HepG2 (cell line): Measurements from ENCODE around the gene KIAA0232. TPM values are rescaled to one million over a fixed set of nuclear protein-coding genes. Genes with fewer than 3 reads are reported as not detected.

ENCODE experiments used
- ATAC-seq: fragments of 200-7000 bp; cut with Tn5 transposase; 3 replicates; pipeline ENCODE4 v1.9.1; 2020; ENCODE audit warnings: mild to moderate bottlenecking, moderate library complexity
- BruUV-seq: library from RNA; stranded (reverse); fragments of 400-500 nt; replicated peaks from 2 replicates; lab custom pipeline; 2021; lab: Mats Ljungman, UMichigan
- CTCF ChIA-PET: fragments of 300-600 bp; formaldehyde crosslinking; extraction: SDS; loops from one replicate; lab custom pipeline; 2021; ENCODE audit warnings: low total read pairs, inconsistent platforms, low intra/inter-chr PET ratio; lab: Yijun Ruan, JAX
- POLR2A ChIA-PET: fragments of 350-600 bp; sonication (Branson Sonifier 250); formaldehyde crosslinking; loops from one replicate; lab custom pipeline; 2020; ENCODE audit warnings: antibody characterized with exemption, inconsistent platforms; lab: Yijun Ruan, JAX
- DNase-seq: peaks from one replicate; pipeline ENCODE4 v3.0.0-alpha.2; 2015; ENCODE audit warnings: low spot score
- FAIRE-seq: peaks from 3 replicates; lab custom pipeline; 2011; peaks lifted over from hg19 to GRCh38; lab: Jason Lieb, UNC
- H2AFZ ChIP-seq: one replicate; pipeline ENCODE4 v1.6.1; 2011; ENCODE audit warnings: low read length, inconsistent platforms
- H3K27ac ChIP-seq: fragments of 300-600 bp; 3 replicates; pipeline ENCODE4 v1.8.0; 2011; ENCODE audit warnings: mixed run types, mild to moderate bottlenecking, mixed read lengths, low read length, inconsistent platforms; ENCODE audit not compliant: insufficient read depth; ENCODE audit errors: extremely low read length
- H3K27me3 ChIP-seq, 2 experiments: fragments of 200-600 bp in 1 of 2; 2 replicates in 1 of 2; 3 replicates in 1 of 2; pipeline versions ENCODE4 v1.6.0 to v1.8.0; 2011; ENCODE audit warnings: low read length in 2 of 2, mild to moderate bottlenecking in 2 of 2, moderate library complexity in 2 of 2, inconsistent platforms in 1 of 2; ENCODE audit not compliant: insufficient read depth in 2 of 2, control insufficient read depth in 1 of 2
- H3K36me3 ChIP-seq, 2 experiments: fragments of 200-600 bp in 1 of 2; replicated peaks in 1 of 2; 2 replicates in 1 of 2; 3 replicates in 1 of 2; pipeline versions ENCODE4 v1.5.1 to v1.8.0; 2011; ENCODE audit warnings: low read length in 2 of 2, inconsistent platforms in 1 of 2; ENCODE audit not compliant: insufficient read depth in 2 of 2, control insufficient read depth in 1 of 2
- H3K4me1 ChIP-seq: 2 replicates; pipeline ENCODE4 v1.5.1; 2012; ENCODE audit warnings: low read length, inconsistent platforms; ENCODE audit not compliant: insufficient read depth
- H3K4me2 ChIP-seq: 2 replicates; pipeline ENCODE4 v1.6.0; 2011; ENCODE audit warnings: low read depth, low read length, inconsistent platforms
- H3K4me3 ChIP-seq, 3 experiments: fragments of 200-600 bp in 1 of 3; sonication (generic), shearing (Covaris generic) in 1 of 3; replicated peaks in 1 of 3; 2 replicates each; pipeline ENCODE4 v1.5.1; 2011 to 2016; ENCODE audit warnings: low read length in 3 of 3, inconsistent platforms in 2 of 3, low read depth in 2 of 3, mild to moderate bottlenecking in 2 of 3, control low read depth in 1 of 3, mixed read lengths in 1 of 3; ENCODE audit not compliant: insufficient read depth in 1 of 3
- H3K79me2 ChIP-seq: one replicate; pipeline ENCODE4 v1.6.1; 2011; ENCODE audit warnings: low read length, inconsistent platforms; ENCODE audit not compliant: insufficient read depth
- H3K9ac ChIP-seq: 2 replicates; pipeline ENCODE4 v1.6.0; 2011; ENCODE audit warnings: mild to moderate bottlenecking, low read depth, low read length, inconsistent platforms; ENCODE audit not compliant: insufficient read depth
- H3K9me3 ChIP-seq: 2 replicates; pipeline ENCODE4 v1.5.1; 2012; ENCODE audit warnings: mild to moderate bottlenecking, low read length
- H4K20me1 ChIP-seq: 2 replicates; pipeline ENCODE4 v1.6.0; 2011; ENCODE audit warnings: inconsistent platforms, mild to moderate bottlenecking, low read length, moderate library complexity; ENCODE audit not compliant: insufficient read depth
- CEBPG ChIP-seq: IDR thresholded peaks from 2 replicates; pipeline ENCODE4 v1.6.1; 2016
- DMAP1 ChIP-seq: IDR thresholded peaks from 2 replicates; pipeline ENCODE4 v1.6.1; 2016
- FOSL1 ChIP-seq: sonication (generic); formaldehyde crosslinking; IDR thresholded peaks from 2 replicates; pipeline ENCODE4 v1.9.0; 2021; ENCODE audit warnings: missing genetic modification reagents, borderline replicate concordance
- FOXP1 ChIP-seq, 2 experiments: fragments of 450-650 bp in 1 of 2; IDR thresholded peaks; 2 replicates each; pipeline ENCODE4 v1.6.1; 2017 to 2018; ENCODE audit warnings: antibody characterized with exemption in 1 of 2
- HMGXB3 ChIP-seq: sonication (generic); formaldehyde crosslinking; IDR thresholded peaks from 2 replicates; pipeline ENCODE4 v1.4.0; 2020; ENCODE audit warnings: missing genetic modification reagents, borderline replicate concordance
- HOXA9 ChIP-seq: sonication (generic); formaldehyde crosslinking; IDR thresholded peaks from 2 replicates; pipeline ENCODE4 v1.8.1; 2022; ENCODE audit warnings: missing genetic modification reagents, mild to moderate bottlenecking, moderate library complexity, borderline replicate concordance
- ISL2 ChIP-seq: sonication (generic); formaldehyde crosslinking; IDR thresholded peaks from 2 replicates; pipeline ENCODE4 v1.5.0; 2020; ENCODE audit warnings: missing genetic modification reagents
- KMT2B ChIP-seq: IDR thresholded peaks from 2 replicates; pipeline ENCODE4 v1.6.1; 2016; ENCODE audit warnings: missing genetic modification reagents, missing compliant biosample characterization
- MAZ ChIP-seq, 2 experiments: sonication (generic) in 1 of 2; formaldehyde crosslinking in 1 of 2; IDR thresholded peaks; 2 replicates each; pipeline versions ENCODE4 v1.5.0 to v1.6.1; 2012 to 2020; ENCODE audit warnings: low read depth in 2 of 2, mild to moderate bottlenecking in 2 of 2, borderline replicate concordance in 1 of 2, improper control_type of control experiment in 1 of 2, low read length in 1 of 2, missing genetic modification reagents in 1 of 2, moderate library complexity in 1 of 2
- MED1 ChIP-seq: sonication (generic); formaldehyde crosslinking; IDR thresholded peaks from 2 replicates; pipeline ENCODE4 v1.4.0; 2020; ENCODE audit warnings: missing genetic modification reagents
- MIXL1 ChIP-seq: IDR thresholded peaks from 2 replicates; pipeline ENCODE4 v1.6.1; 2016
- SNAI1 ChIP-seq: sonication (generic); formaldehyde crosslinking; IDR thresholded peaks from 2 replicates; pipeline ENCODE4 v1.5.0; 2020; ENCODE audit warnings: mild to moderate bottlenecking, missing genetic modification reagents, borderline replicate concordance
- SOX6 ChIP-seq, 2 experiments: fragments of 450-650 bp in 1 of 2; sonication (generic) in 1 of 2; formaldehyde crosslinking in 1 of 2; IDR thresholded peaks; 2 replicates each; pipeline versions ENCODE4 v1.4.0 to v1.6.1; 2017 to 2020; ENCODE audit warnings: antibody characterized with exemption in 1 of 2, mild to moderate bottlenecking in 1 of 2, missing genetic modification reagents in 1 of 2
- SP4 ChIP-seq: sonication (generic); formaldehyde crosslinking; IDR thresholded peaks from 2 replicates; pipeline ENCODE4 v1.8.1; 2023; ENCODE audit warnings: mild to moderate bottlenecking, missing genetic modification reagents
- SP5 ChIP-seq: IDR thresholded peaks from 2 replicates; pipeline ENCODE4 v1.6.1; 2016; ENCODE audit warnings: low read depth, borderline replicate concordance
- ZBTB21 ChIP-seq: sonication (generic); formaldehyde crosslinking; IDR thresholded peaks from 2 replicates; pipeline ENCODE4 v1.4.0; 2020; ENCODE audit warnings: missing genetic modification reagents
- ZNF816 ChIP-seq: sonication (generic); formaldehyde crosslinking; IDR thresholded peaks from 2 replicates; pipeline ENCODE4 v1.8.0; 2022; ENCODE audit warnings: missing genetic modification reagents, mild to moderate bottlenecking, borderline replicate concordance
- WGBS: methylation state at CpG from one replicate; pipeline ENCODE4 v1.1.6; 2017; ENCODE audit warnings: low lambda C conversion rate; 5-methylcytosine and 5-hydroxymethylcytosine counted together
- in situ Hi-C: cut with HindIII; loops from 2 replicates; pipeline ENCODE4 v1.10.0; 2017; ENCODE audit warnings: low pct_unique_long_range_greater_than_20kb; ENCODE audit not compliant: extremely low pct_ligation_motif_present
- intact Hi-C: fragments of 100-400 bp; cut with micrococcal nuclease; formaldehyde crosslinking; loops from one replicate; pipeline ENCODE4 v1.10.0; 2022; ENCODE audit not compliant: unreplicated experiment
- polyA plus RNA-seq, 8 experiments: library from polyadenylated mRNA; depleted of rRNA in 3 of 8; stranded (reverse) in 7 of 8; unstranded in 1 of 8; fragments of >200 nt; fragmentation: Illumina TruSeq in 4 of 8; extraction: Trizol in 4 of 8; gene quantifications; 2 replicates each; pipeline versions ENCODE4 v1.2.1 to v1.2.3, GENCODE V29; 2011 to 2016; ENCODE audit warnings: low read depth in 4 of 8, missing spikeins in 1 of 8, mixed read lengths in 1 of 8; ENCODE audit not compliant: insufficient read depth in 1 of 8
- total RNA-seq, 5 experiments: library from RNA; depleted of rRNA; stranded (reverse); fragments of >200 nt; fragmentation: Illumina TruSeq; extraction: Trizol; gene quantifications; 2 replicates each; pipeline ENCODE4 v1.2.3, GENCODE V29; 2016; ENCODE audit warnings: low read depth in 1 of 5
- TF ChIP-seq, protein P1 (sequence below): sonication (generic); formaldehyde crosslinking; IDR thresholded peaks from 2 replicates; pipeline ENCODE4 v1.4.0; 2020; ENCODE audit warnings: missing genetic modification reagents, borderline replicate concordance

Gene KIAA0232
- total and polyA plus RNA-seq, 2 of the 13 experiments (the other 11 are each of a cell fraction or from before 2014, with no cell fraction given), result 7.8 to 17.1 TPM

- peak overlapping the region; percentile 50 for H3K27ac ChIP-seq
- H3K4me1 ChIP-seq, result peaks cover 96% of the 10 kb centered on the region
- FAIRE-seq (peak; percentile 100), ATAC-seq (peak; percentile 62), DNase-seq (peak; percentile 90)
- H3K4me2 ChIP-seq, result peak overlapping the region; percentile 70
- H2AFZ ChIP-seq, result no peak overlapping the region
- intact Hi-C loops (no loop called here), in situ Hi-C loops (no loop called here)
- H4K20me1 ChIP-seq, result no peaks in the 10 kb centered on the region
- H3K9ac ChIP-seq, result no peak overlapping the region
- ChIA-PET CTCF (no interaction called here), POLR2A (interaction anchor here (1.3 to 9.3 kb wide), 3 partner anchors 23 to 120 kb away, joined by 3 to 207 read pairs (median 4); partner anchors contain the start of gene MRFAP1L1)
- no peaks in the 10 kb centered on the region for H3K9me3 ChIP-seq
- peak overlapping the region; percentile 15 to 53 (median 28); a peak in 3 of 6 replicates for H3K4me3 ChIP-seq
- BruUV-seq, result no TSS peak
- WGBS, result 19% methylated on average over 16 of the region's 16 CpGs
- H3K27me3 ChIP-seq, result no peaks in the 10 kb centered on the region
- H3K79me2 ChIP-seq, result no peaks in the 10 kb centered on the region
- H3K36me3 ChIP-seq, result no peaks in the 10 kb centered on the region
- TF ChIP-seq CEBPG (CRISPR knock-in tag) (peak; percentile 96), MAZ (IDR thresholded peaks at IDR 0.05; ENCODE audit: borderline replicate concordance, low read depth, low read length) (no peak), MAZ (CRISPR knock-in tag; IDR thresholded peaks at IDR 0.05; ENCODE audit: low read depth) (peak; percentile 32; the same call in 1 of the 2 replicates), MED1 (CRISPR knock-in tag) (peak; percentile 89), SNAI1 (CRISPR knock-in tag) (no peak), HMGXB3 (no peak; the same call in 1 of the 2 replicates), DMAP1 (CRISPR knock-in tag) (0 out of 2 replicates have a peak, but pooled peaks have one; percentile 24), KMT2B (CRISPR knock-in tag) (0 out of 2 replicates have a peak, but pooled peaks have one; percentile 42), SOX6 (IDR thresholded peaks at IDR 0.05) (no peak), SOX6 (CRISPR knock-in tag; IDR thresholded peaks at IDR 0.05) (peak; percentile 85), HOXA9 (CRISPR knock-in tag) (no peak), FOSL1 (CRISPR knock-in tag) (no peak), SP4 (CRISPR knock-in tag) (no peak; the same call in 1 of the 2 replicates), SP5 (CRISPR knock-in tag) (peak; percentile 63), FOXP1 (IDR thresholded peaks at IDR 0.05) (no peak), FOXP1 (CRISPR knock-in tag; IDR thresholded peaks at IDR 0.05) (peak; percentile 44; the same call in 1 of the 2 replicates), ZNF816 (CRISPR knock-in tag) (no peak), MIXL1 (CRISPR knock-in tag) (peak; percentile 59; the same call in 1 of the 2 replicates), ISL2 (CRISPR knock-in tag) (peak; percentile 67), ZBTB21 (CRISPR knock-in tag) (no peak)
- TF ChIP-seq, protein P1, sequence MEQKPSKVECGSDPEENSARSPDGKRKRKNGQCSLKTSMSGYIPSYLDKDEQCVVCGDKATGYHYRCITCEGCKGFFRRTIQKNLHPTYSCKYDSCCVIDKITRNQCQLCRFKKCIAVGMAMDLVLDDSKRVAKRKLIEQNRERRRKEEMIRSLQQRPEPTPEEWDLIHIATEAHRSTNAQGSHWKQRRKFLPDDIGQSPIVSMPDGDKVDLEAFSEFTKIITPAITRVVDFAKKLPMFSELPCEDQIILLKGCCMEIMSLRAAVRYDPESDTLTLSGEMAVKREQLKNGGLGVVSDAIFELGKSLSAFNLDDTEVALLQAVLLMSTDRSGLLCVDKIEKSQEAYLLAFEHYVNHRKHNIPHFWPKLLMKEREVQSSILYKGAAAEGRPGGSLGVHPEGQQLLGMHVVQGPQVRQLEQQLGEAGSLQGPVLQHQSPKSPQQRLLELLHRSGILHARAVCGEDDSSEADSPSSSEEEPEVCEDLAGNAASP (CRISPR knock-in tag), result peak; percentile 80
Measured at GRCh38 chr4:6773616-6774540, 8.6 kb upstream of the KIAA0232 start.
